Osteoblast (primary cell): ENCODE results near the gene LRP8. TPM values are rescaled to one million over a fixed set of nuclear protein-coding genes. Genes with fewer than 3 reads are reported as not detected.
A peak's percentile ranks its signal among the peaks of the same experiment; 100 is the strongest.

ENCODE experiments used
- DNase-seq: peaks from one replicate; pipeline ENCODE4 v3.0.0; 2011; ENCODE audit warnings: low spot score, mixed read lengths; ENCODE audit not compliant: insufficient read length; ENCODE audit errors: missing footprints
- H2AFZ ChIP-seq: 2 replicates; pipeline ENCODE4 v1.6.0; 2011; ENCODE audit warnings: mild to moderate bottlenecking, low read length
- H3K27ac ChIP-seq: 2 replicates; pipeline ENCODE4 v1.5.1; 2011; ENCODE audit warnings: mild to moderate bottlenecking, low read depth, low read length, moderate library complexity
- H3K27me3 ChIP-seq: 2 replicates; pipeline ENCODE4 v1.6.0; 2012; ENCODE audit warnings: mild to moderate bottlenecking, control low read depth, inconsistent platforms, low read length, moderate library complexity; ENCODE audit not compliant: insufficient read depth
- H3K36me3 ChIP-seq: 2 replicates; pipeline ENCODE4 v1.5.1; 2011; ENCODE audit warnings: mild to moderate bottlenecking, low read length, control low read depth, moderate library complexity; ENCODE audit not compliant: insufficient read depth
- H3K4me1 ChIP-seq: 2 replicates; pipeline ENCODE4 v1.5.1; 2011; ENCODE audit warnings: mild to moderate bottlenecking, low read length, control low read depth, moderate library complexity; ENCODE audit not compliant: insufficient read depth
- H3K4me2 ChIP-seq: 2 replicates; pipeline ENCODE4 v1.6.0; 2011; ENCODE audit warnings: mild to moderate bottlenecking, low read length; ENCODE audit not compliant: insufficient read depth
- H3K4me3 ChIP-seq: fragments of 200-600 bp; sonication (generic); 3 replicates; pipeline ENCODE4 v1.5.1; 2012; ENCODE audit warnings: mild to moderate bottlenecking, low read length, inconsistent platforms; ENCODE audit not compliant: insufficient read depth
- H3K79me2 ChIP-seq: 2 replicates; pipeline ENCODE4 v1.6.0; 2012; ENCODE audit warnings: mild to moderate bottlenecking, low read length, control low read depth, inconsistent platforms; ENCODE audit not compliant: insufficient read depth
- H3K9me3 ChIP-seq: 2 replicates; pipeline ENCODE4 v1.5.1; 2011; ENCODE audit warnings: low read depth, low read length, control low read depth
- H4K20me1 ChIP-seq: 2 replicates; pipeline ENCODE4 v1.6.0; 2012; ENCODE audit warnings: mild to moderate bottlenecking, low read length, control low read depth; ENCODE audit not compliant: insufficient read depth
- total RNA-seq: library from RNA; depleted of rRNA; stranded (reverse); fragments of >200 nt; gene quantifications from 2 replicates; pipeline ENCODE4 v1.2.3, GENCODE V29; 2012
- TF ChIP-seq, protein P1 (sequence below): IDR thresholded peaks from 2 replicates; pipeline ENCODE4 v1.5.1; 2011; ENCODE audit warnings: mild to moderate bottlenecking, low read depth, low read length, moderate library complexity; ENCODE audit errors: extremely low read depth

LRP8 gene
- total RNA-seq, 1 donor = 11.2 TPM

DNA sequence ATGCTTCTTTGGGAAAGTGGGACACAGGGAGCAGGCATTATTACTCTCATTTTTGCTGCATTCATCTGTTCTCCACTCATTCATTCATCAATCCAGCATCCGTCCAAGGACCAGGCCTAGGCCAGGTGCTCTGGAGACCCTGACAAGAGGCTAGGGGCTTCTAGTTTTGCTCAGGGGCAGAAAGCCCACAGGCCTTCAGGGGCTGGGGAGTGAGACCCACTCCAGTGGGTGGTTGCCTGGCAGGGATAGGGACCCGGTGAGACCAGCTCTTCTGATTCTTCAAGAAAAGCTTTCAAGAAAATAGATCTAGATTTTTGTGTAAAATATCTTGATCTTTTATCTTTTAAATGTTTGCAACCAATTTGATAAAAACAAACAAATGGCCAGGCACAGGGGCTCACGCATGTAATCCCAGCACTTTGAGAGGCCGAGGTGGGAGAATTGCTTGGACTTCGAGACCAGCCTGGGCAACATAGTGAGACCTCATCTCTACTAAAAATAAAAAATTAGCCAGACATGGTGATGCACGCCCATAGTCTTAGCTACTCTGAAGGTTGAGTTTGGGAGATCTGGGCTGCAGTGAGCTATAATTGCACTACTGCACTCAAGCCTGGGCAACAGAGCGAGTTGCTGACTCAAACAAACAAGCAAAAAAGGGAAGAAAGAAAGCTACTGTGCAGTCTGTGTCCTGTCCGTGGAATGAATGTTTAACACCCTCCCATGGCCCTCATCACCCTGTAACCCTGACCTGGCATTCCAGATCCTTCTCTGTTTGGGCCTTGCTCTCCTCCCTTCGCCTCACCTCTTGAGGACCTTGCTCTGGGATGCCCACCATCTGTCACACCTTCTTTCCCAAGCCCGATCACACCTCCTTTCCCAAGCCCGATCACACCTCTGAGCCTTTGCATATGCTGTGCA lies 17.3 kb upstream of the LRP8 start:
- TF ChIP-seq, protein P1, sequence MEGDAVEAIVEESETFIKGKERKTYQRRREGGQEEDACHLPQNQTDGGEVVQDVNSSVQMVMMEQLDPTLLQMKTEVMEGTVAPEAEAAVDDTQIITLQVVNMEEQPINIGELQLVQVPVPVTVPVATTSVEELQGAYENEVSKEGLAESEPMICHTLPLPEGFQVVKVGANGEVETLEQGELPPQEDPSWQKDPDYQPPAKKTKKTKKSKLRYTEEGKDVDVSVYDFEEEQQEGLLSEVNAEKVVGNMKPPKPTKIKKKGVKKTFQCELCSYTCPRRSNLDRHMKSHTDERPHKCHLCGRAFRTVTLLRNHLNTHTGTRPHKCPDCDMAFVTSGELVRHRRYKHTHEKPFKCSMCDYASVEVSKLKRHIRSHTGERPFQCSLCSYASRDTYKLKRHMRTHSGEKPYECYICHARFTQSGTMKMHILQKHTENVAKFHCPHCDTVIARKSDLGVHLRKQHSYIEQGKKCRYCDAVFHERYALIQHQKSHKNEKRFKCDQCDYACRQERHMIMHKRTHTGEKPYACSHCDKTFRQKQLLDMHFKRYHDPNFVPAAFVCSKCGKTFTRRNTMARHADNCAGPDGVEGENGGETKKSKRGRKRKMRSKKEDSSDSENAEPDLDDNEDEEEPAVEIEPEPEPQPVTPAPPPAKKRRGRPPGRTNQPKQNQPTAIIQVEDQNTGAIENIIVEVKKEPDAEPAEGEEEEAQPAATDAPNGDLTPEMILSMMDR = no peak

DNA sequence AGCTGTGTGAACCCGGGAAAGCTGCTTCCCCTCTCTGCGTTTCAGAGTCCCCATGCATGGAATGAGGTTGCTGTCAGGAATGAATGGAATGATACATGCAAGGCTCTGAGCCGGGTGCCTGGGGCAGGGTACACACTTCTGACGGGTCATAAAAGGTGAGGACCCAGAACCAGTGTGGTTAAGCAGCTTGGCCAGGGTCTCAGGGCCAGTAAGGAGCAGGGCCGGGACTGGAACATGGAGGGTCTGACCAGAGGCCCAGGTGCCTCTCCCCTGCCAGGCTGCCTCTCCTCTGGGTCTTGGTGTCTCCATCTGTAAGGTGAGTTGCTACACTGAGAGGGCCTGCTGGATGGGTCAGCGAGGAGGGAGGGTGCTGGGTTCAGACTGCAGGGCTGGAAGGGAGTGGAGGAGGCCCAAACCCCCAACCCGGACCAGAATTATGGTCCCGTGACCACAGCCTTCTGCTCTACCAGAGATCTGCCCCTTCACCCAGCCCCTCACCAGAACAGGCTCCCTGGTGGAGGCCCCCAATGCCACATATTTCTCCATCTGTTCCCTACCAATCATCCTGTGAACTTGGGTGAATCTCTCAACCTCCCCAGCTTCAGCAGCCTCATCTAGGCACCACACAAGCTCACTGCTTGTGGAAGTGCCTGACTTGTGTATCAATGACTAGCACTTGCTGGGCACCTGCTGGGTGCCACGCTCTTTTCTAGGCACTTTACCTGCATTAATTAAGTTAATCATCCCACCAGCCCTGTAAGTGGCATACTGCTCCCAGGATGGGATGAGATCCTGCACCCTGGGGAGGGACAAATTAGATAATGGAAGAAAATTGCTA lies 16.2 kb upstream of the LRP8 start:
- Histone ChIP-seq H3K36me3 (no peaks in the 10 kb centered on the region), H2AFZ (no peak overlapping the region), H3K4me3 (no peak overlapping the region), H3K79me2 (no peaks in the 10 kb centered on the region), H3K4me2 (no peak overlapping the region), H4K20me1 (no peaks in the 10 kb centered on the region), H3K4me1 (no peaks in the 10 kb centered on the region), H3K27me3 (peaks cover 3% of the 10 kb centered on the region), H3K9me3 (no peaks in the 10 kb centered on the region), H3K27ac (no peak overlapping the region)
- DNase-seq = peak; percentile 75
- TF ChIP-seq, protein P1 = no peak

More for the DNA sequence above, 17.3 kb upstream of the LRP8 start:
- no peaks in the 10 kb centered on the region for H3K79me2 ChIP-seq
- no peak overlapping the region for H3K4me3 ChIP-seq
- H4K20me1 ChIP-seq = no peaks in the 10 kb centered on the region
- no peaks in the 10 kb centered on the region for H3K4me1 ChIP-seq
- H3K27me3 ChIP-seq = peaks cover 3% of the 10 kb centered on the region
- no peaks in the 10 kb centered on the region for H3K36me3 ChIP-seq
- no peak overlapping the region for H2AFZ ChIP-seq
- H3K27ac ChIP-seq = no peak overlapping the region
- DNase-seq = no peak
- no peak overlapping the region for H3K4me2 ChIP-seq
- H3K9me3 ChIP-seq = no peaks in the 10 kb centered on the region

DNA sequence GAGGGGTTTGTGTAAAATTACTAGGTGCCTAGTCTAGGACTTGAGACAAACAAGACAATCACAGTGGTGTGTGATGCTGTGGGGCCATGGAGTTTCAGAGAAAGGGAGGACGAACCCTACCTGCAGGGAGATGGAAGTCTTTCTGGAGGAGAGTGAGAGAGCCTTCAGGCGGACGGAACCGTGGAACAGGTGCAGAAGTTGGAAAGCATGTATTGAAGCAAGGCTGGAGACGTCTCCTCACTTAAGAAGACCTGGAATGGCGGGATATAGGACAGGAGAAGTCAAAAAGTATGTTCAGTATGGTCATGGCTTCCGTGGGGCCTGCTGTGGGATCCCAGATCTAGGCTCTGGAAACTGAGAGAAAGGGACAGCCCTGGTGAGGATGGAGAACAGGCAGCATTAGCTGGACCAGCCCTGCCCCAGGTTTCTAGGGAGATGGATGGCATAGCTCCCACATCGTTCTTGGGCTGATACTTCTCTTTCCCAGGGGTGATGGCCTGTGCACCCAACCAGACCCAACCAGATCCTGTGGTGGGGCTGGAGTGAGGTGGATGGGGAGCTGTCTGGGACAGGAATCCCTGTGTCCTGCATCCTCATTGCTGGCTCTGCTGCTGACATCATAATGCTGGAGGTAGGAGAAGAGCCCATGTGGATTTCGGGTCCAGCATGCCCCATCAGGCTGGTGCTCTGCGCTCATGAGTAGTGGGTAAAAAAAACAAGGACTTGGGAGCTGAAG lies 15.0 kb upstream of the LRP8 start:
- H4K20me1 ChIP-seq = no peaks in the 10 kb centered on the region
- H3K4me1 ChIP-seq = no peaks in the 10 kb centered on the region
- no peaks in the 10 kb centered on the region for H3K79me2 ChIP-seq
- H2AFZ ChIP-seq = no peak overlapping the region
- no peak overlapping the region for H3K4me3 ChIP-seq
- TF ChIP-seq, protein P1 = no peak
- DNase-seq = peak; percentile 62
- H3K4me2 ChIP-seq = no peak overlapping the region
- no peak overlapping the region for H3K27ac ChIP-seq
- H3K9me3 ChIP-seq = no peaks in the 10 kb centered on the region
- no peaks in the 10 kb centered on the region for H3K36me3 ChIP-seq
- H3K27me3 ChIP-seq = peaks cover 3% of the 10 kb centered on the region
